Stimulated activated naive CD4-positive, alpha-beta T cell (primary cell): ENCODE measurements around the gene GDPD4.
"Not testable (repeated sequence)": the region's sequence is repeated elsewhere in the genome, so short reads cannot be mapped to it uniquely, and the experiment has no call there.

Source experiments
- DNase-seq, 6 experiments: peaks; one replicate each; lab custom pipeline; 2025; lab: John Stamatoyannopoulos, UW

GDPD4 gene, protein sequence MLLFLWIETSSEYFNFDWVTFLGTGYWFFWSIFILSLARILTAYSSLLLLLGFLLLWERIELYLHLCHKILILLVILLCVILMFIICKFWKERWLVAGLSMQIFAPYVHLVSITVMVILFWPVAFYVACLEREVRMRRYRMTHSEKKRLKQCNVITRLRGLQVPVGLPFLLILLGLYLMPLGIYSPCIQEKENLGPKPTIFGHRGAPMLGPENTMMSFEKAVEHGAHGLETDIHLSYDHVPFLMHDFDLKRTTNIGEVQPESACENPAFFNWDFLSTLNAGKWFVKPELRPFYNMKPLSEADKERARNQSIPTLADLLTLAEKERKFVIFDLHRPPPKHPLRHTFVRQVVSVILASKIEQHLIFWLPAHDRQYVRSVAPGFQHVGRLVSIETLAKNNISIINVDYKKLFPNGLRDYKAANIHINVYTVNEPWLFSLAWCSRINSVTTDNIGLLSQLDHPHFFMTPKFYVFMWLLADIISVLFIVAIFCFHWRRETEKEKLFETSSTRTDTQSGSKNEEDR

DNA sequence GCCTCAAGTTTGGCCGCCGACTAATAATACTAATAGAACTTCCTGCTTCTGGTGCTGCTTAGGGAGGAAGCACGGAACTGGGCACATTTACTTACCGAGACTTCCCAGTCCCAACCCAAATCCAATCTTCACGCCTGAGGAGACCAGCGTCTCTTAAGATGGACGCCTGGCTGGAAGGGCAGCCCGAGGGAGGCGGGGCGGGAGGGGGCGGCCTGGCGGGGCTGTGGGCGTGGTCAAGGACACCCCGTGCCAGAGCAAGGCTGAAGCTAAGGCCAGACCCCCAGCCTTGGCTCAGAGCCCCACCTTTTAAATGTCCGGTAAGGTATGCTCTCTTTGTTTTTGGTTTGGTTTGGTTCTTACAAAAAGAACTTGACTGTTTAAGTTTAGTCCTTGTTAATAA is at the start of gene GDPD4:
TSS of gene GDPD4 (minus strand) at position 177 of the 400 bp plus-strand sequence. CDS start 16,549 bp downstream, outside the sequence.
- DNase-seq: no peak

DNA sequence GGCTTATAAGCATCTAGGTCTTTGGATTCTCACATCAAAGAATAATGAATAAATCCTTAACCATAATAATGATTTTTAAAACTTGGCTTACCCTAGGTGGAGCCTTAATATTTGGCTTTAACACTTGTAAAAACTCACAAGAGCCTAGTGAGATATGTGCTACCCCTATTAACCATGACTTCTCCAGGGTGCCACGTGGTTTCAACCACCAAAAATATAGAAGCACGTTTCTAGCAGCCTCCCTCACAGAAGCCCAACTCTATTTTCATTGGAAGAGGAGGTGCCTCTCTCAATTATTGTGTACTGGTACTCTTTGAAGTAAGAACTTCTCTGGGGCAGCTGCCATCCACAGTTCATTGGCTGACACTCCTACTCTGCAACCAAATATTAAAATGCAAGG is 46.5 kb upstream of the GDPD4 start:
- DNase-seq: no peak

DNA sequence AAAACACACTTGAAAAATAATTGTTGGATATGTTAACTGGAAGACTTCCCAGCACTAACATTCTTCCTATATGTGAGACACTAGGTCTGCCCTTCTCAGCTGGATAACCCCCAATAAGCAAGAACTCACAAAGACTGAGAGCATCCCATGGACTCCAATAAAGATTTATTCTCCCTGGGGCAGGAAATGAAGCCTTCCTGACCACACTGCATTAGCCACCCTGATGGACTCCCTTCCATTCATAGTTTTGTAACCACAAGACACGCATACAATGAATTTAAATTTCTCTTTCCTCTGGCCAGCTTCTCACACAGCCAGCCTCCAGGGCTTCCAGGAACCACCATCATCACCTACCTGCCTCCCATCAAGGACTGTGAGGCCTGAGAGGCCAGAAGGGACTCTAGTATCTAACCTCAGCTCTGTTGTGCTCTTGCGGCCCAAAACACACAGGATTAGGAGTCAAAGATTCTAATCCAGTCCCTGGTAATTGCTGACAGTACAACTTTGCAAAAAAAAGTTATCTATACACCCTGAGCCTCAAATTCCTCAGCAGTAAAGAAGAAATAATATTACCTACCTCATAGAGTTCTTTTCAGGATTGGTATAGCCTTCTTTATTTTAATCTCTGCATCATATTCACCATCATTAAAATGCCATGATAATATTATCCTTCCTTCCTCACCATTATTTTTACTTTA is 45.6 kb upstream of the GDPD4 start:
- DNase-seq: no peak

GRCh38 chr11:77345621-77346020 is 44.1 kb upstream of the GDPD4 start:
- DNase-seq: no peak

DNA sequence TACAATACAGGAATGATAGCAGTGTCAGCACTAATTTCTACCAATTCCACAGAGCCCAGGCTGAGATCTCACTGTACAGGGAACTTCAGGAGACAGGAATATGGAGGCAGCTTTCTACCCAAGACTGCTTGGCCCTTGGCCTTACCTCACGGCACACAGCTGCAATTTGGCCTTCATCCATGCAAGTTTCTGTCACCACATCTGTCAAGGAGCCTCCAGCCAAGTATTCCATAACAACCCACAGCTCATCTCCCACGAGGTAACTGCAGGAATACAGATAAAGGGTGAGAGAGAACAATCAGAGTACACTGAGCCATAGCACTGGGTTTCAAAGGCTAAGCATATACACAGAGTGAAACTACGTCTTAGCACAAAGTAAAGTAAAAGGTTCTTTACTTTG is 39.0 kb upstream of the GDPD4 start:
- no peak for DNase-seq

DNA sequence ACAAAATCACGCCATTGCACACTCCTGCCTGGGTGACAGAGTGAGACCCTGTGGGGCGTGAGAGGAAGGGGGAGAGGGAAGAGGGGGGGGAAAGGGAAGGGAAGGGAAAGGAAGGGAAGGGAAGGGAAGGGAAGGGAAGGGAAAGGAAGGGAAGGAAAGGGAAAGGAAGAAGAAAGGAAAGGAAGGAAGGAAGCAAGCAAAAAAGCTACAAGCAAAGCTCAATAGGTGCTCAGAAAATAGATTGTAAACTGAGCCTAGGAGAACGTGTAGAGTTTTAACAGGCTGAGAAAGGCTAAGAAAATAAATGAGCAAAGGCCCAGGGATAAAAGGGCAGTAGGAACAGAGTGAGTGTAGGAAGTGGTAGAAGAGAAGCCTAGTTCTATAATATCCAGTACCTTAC is 30.8 kb upstream of the GDPD4 start:
- DNase-seq: no peak

DNA sequence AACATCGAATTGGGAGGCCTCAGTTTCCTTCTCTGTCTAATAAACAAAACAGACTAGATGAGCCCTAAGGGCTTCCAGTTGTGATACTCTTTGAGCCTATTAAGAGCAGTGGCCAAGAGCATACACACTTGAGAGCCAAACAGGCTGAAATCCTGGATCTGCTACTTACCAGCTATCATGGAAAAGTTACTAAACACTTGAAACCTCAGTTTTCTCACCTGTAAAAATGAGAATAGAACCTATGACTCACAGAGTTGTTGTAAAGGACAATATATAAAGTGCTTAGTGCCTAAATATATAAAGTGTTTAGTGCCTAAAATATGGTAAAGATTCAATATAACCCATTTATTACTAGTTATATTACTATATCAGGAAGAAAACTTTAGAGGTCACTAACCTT is 23.7 kb upstream of the GDPD4 start:
- no peak for DNase-seq

DNA sequence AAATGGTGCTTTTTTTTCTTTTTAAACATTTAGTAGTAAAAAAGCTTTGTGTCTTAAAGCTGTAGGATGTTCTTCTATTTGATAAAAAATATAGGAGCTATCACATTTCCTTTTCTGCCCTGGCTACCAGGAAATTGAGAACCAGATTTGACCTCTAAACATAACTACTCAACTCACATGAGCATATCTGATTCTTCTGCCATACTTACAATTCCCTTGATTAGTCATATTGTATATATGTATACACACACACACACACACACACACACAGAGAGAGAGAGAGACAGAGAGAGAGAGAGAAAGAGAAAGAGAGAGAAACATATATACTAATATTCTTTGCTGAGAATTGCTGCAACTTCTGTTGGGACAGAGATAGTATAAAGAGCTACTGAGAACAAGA is 23.0 kb upstream of the GDPD4 start:
- no peak for DNase-seq

- DNase-seq: no peak
These were observed 21.6 kb upstream of the GDPD4 start for GRCh38 chr11:77322926-77323590.

- DNase-seq: no peak
These were observed 21.0 kb upstream of the GDPD4 start for GRCh38 chr11:77322506-77322905.

DNA sequence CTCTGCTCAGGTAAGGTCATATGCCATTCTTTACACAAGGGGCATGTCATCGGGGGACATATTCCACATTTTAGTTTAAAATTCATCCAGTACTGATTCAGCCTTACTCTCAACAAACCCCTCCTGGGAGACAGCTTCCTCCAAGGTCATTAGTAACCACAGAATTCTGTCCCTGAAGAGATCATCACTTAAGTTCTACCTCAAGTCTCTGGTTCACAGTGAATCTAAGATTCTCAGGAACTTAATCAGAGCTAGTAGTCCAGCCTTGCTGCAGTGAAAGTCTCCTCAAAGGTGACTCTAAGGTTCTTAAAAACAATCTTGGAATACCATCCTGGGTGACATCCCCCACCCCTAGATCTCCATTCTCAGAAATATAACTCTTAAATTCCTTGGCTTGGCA is 18.9 kb upstream of the GDPD4 start:
- no peak for DNase-seq

DNA sequence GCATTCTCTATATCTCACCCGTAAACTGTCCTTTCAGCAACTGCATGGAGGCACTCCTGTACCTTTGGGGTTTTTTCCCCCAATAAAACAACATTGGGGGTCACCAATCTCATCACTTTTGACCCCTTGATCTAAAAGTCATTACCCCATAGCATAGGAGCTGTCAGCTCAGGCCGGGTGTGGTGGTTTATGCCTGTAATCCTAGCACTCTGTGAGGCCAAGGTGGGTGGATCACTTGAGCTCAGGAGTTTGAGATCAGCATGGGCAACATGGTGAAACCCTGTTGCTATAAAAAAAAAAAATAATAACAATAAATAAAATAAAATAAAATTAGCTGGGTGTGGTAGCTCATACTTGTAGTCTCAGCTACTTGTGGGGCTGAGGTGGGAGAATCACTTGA is 17.1 kb upstream of the GDPD4 start:
- no peak for DNase-seq

DNA sequence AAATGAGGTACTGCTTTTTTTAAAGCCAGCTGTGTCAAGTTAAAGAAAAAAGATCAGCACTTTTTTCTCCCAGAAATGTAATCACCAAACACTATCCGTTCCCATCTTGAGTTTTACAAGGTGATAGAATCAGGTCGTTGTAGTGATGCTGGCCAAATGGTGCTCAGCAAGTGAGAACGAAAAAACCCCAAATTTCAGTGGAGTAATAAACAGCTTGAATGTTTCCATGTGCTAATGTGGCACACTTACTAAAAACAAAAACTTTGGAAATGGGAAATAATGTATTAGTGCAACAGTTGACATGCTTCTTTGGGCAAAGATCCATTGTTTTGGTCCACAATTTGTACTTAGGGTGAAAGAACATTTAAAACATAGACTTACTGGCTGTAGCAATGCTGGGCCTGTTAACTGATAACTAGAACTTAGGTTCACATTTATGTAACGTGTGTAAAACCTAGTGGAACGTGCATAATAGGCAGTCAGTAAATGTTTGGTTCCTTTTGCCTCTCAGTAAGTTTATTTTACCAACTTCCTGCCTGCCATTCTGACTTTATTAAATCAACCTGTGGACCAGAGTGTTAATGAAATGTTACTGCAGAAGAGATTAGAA is 15.4 kb upstream of the GDPD4 start:
- DNase-seq: no peak

- no peak for DNase-seq
These were observed 10.6 kb upstream of the GDPD4 start for GRCh38 chr11:77312107-77312506.

- DNase-seq: no peak
These were observed 10.2 kb upstream of the GDPD4 start for GRCh38 chr11:77311701-77312100.

GRCh38 chr11:77310721-77311120 is 9.2 kb upstream of the GDPD4 start:
- no peak for DNase-seq

DNA sequence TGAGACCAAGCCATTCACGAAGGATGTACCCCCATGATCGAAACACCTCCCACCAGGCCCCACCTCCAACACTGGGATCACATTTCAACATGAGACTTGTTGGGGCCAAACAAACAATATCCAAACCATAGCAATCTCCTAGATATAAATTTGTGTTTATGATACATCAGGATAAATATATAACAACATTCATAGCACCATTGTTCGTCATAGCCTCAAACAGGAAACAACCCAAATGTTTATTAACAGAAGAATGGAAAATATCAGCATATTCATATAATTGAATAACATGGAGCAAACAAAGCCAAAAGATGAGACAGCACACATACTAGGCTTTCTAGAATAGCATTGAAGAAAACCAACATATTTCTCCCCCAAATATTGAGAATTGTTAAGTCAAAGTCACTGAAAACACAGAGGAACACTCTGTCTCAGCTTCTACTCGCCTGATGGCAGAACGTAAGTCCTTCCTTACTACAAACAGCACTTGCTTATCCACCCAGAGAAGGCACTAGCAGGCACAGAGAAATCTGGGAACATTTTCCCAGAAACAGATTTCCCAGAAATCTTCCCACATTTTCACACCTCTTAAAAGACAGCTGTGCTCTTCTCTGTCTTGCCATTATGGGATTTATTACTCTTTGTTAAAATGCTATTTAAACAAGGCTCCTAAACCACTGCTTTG is 8.1 kb upstream of the GDPD4 start:
- no peak for DNase-seq

- no peak for DNase-seq
These were observed 7.4 kb upstream of the GDPD4 start for GRCh38 chr11:77308838-77309237.

GRCh38 chr11:77303328-77303727 is 1.8 kb upstream of the GDPD4 start:
- no peak for DNase-seq

GRCh38 chr11:77302752-77303151 is 1.3 kb upstream of the GDPD4 start:
- no peak for DNase-seq

DNA sequence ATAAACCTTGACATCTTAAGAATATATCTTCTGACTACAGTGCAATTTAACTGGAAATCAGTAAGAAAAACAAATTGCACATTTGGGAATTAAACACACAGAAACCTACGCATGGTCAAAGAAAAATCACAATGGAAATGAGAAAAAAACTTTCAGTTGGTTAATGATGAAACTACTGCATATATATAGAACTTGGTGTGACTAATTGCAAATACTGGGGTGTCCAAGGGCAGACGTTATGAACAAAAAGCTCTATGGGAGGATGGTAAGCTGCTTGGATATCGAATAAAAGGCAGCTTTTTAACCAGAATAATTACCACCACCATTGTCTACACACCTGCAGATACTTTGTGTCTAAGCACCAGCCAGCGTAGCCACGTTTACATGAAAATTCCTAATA is 791 bp downstream of the GDPD4 start:
- no peak for DNase-seq

GRCh38 chr11:77300028-77300427 is 1.5 kb downstream of the GDPD4 start:
- not testable (repeated sequence) for DNase-seq
